SK-N-SH treated with all-trans-retinoic acid at 6 μM for 48 hours (cell line): ENCODE measurements around the gene MEIS1.

Experiments
- ATAC-seq: fragments of 200-7000 bp; cut with Tn5 transposase; 3 replicates; pipeline ENCODE4 v1.9.1; 2020; ENCODE audit warnings: mild to moderate bottlenecking, moderate library complexity
- ARNTL ChIP-seq: fragments of 450-650 bp; formaldehyde crosslinking; IDR thresholded peaks from 2 replicates; pipeline ENCODE4 v1.5.0; 2020; ENCODE audit warnings: low read depth, mild to moderate bottlenecking, moderate library complexity, borderline replicate concordance
- BACH2 ChIP-seq: fragments of 250-450 bp; sonication (Bioruptor Pico); IDR thresholded peaks from 2 replicates; pipeline ENCODE4 v1.9.0; 2021; ENCODE audit warnings: mild to moderate bottlenecking, borderline replicate concordance
- CREB5 ChIP-seq: fragments of 250-450 bp; sonication (Bioruptor Pico); IDR thresholded peaks from 2 replicates; pipeline ENCODE4 v1.5.1; 2020; ENCODE audit warnings: low read depth, mild to moderate bottlenecking, moderate library complexity
- CSDC2 ChIP-seq: fragments of 250-450 bp; sonication (Bioruptor Pico); IDR thresholded peaks from 2 replicates; pipeline ENCODE4 v1.5.0; 2020; ENCODE audit warnings: mild to moderate bottlenecking, moderate library complexity
- ESRRG ChIP-seq: fragments of 250-450 bp; sonication (Bioruptor Pico); IDR thresholded peaks from 2 replicates; pipeline ENCODE4 v1.6.1; 2021; ENCODE audit warnings: mild to moderate bottlenecking
- GLIS3 ChIP-seq: fragments of 250-450 bp; sonication (Bioruptor Pico); IDR thresholded peaks from 2 replicates; pipeline ENCODE4 v1.5.0; 2020; ENCODE audit warnings: mild to moderate bottlenecking, moderate library complexity
- OSR1 ChIP-seq: fragments of 250-450 bp; sonication (Bioruptor Pico); IDR thresholded peaks from 2 replicates; pipeline ENCODE4 v1.8.0; 2022; ENCODE audit warnings: moderate library complexity, mild to moderate bottlenecking, inconsistent platforms
- PATZ1 ChIP-seq: fragments of 250-450 bp; sonication (Bioruptor Pico); IDR thresholded peaks from 2 replicates; pipeline ENCODE4 v1.8.0; 2020; ENCODE audit warnings: mild to moderate bottlenecking, moderate library complexity, borderline replicate concordance
- POU6F1 ChIP-seq: fragments of 250-450 bp; sonication (Bioruptor Pico); IDR thresholded peaks from 2 replicates; pipeline ENCODE4 v1.8.0; 2021; ENCODE audit warnings: low read depth, mild to moderate bottlenecking, moderate library complexity, borderline replicate concordance
- PPARA ChIP-seq: fragments of 250-450 bp; sonication (Bioruptor Pico); IDR thresholded peaks from 2 replicates; pipeline ENCODE4 v1.5.0; 2020; ENCODE audit warnings: mild to moderate bottlenecking, borderline replicate concordance
- RARB ChIP-seq: fragments of 250-450 bp; sonication (Bioruptor Pico); IDR thresholded peaks from 2 replicates; pipeline ENCODE4 v1.8.0; 2021; ENCODE audit warnings: mild to moderate bottlenecking, moderate library complexity
- SNAI2 ChIP-seq: fragments of 250-450 bp; sonication (Bioruptor Pico); IDR thresholded peaks from 2 replicates; pipeline ENCODE4 v1.5.0; 2020; ENCODE audit warnings: mild to moderate bottlenecking, moderate library complexity
- TCF4 ChIP-seq: fragments of 250-450 bp; sonication (Bioruptor Pico); IDR thresholded peaks from 2 replicates; pipeline ENCODE4 v1.8.0; 2021; ENCODE audit warnings: mild to moderate bottlenecking, moderate library complexity, borderline replicate concordance
- TOX ChIP-seq: fragments of 250-450 bp; sonication (Bioruptor Pico); IDR thresholded peaks from 2 replicates; pipeline ENCODE4 v1.8.0; 2021; ENCODE audit warnings: mild to moderate bottlenecking, moderate library complexity, borderline replicate concordance
- TSHZ2 ChIP-seq: fragments of 250-450 bp; sonication (Bioruptor Pico); IDR thresholded peaks from 2 replicates; pipeline ENCODE4 v1.5.0; 2020; ENCODE audit warnings: mild to moderate bottlenecking, moderate library complexity
- ZC3H10 ChIP-seq: fragments of 250-450 bp; sonication (Bioruptor Pico); IDR thresholded peaks from 2 replicates; pipeline ENCODE4 v1.5.1; 2021; ENCODE audit warnings: mild to moderate bottlenecking, moderate library complexity
- ZFP3 ChIP-seq: fragments of 250-450 bp; sonication (Bioruptor Pico); IDR thresholded peaks from 2 replicates; pipeline ENCODE4 v1.5.0; 2020; ENCODE audit warnings: mild to moderate bottlenecking, moderate library complexity
- ZNF565 ChIP-seq: fragments of 450-650 bp; formaldehyde crosslinking; conservative IDR thresholded peaks from 2 replicates; pipeline ENCODE4 v1.5.0; 2020; ENCODE audit warnings: low read depth, mild to moderate bottlenecking, moderate library complexity
- ZNF70 ChIP-seq: fragments of 450-650 bp; formaldehyde crosslinking; IDR thresholded peaks from 2 replicates; pipeline ENCODE4 v1.5.0; 2020; ENCODE audit warnings: mild to moderate bottlenecking, moderate library complexity
- ZNF8 ChIP-seq: fragments of 450-650 bp; formaldehyde crosslinking; IDR thresholded peaks from 2 replicates; pipeline ENCODE4 v1.5.0; 2020; ENCODE audit warnings: mild to moderate bottlenecking, moderate library complexity

MEIS1 gene

GRCh38 chr2:66421612-66422011 lies 13.3 kb upstream of the MEIS1 start:
- no peak for TF ChIP-seq TOX
- no peak for TF ChIP-seq OSR1 (CRISPR knock-in tag)
- no peak for TF ChIP-seq ZC3H10 (CRISPR knock-in tag)
- TF ChIP-seq ZNF565 (CRISPR knock-in tag), result no peak
- TF ChIP-seq BACH2, result no peak
- TF ChIP-seq TCF4, result no peak
- no peak for TF ChIP-seq PATZ1
- TF ChIP-seq CREB5 (CRISPR knock-in tag), result no peak
- no peak for TF ChIP-seq PPARA (CRISPR knock-in tag)
- no peak for TF ChIP-seq ZNF70 (CRISPR knock-in tag)
- TF ChIP-seq GLIS3 (CRISPR knock-in tag), result no peak
- no peak for TF ChIP-seq ZFP3 (CRISPR knock-in tag)
- no peak for TF ChIP-seq ZNF8
- no peak for TF ChIP-seq POU6F1
- no peak for TF ChIP-seq CSDC2 (CRISPR knock-in tag)
- TF ChIP-seq TSHZ2 (CRISPR knock-in tag), result no peak
- TF ChIP-seq RARB (CRISPR knock-in tag), result no peak
- no peak for ATAC-seq

- TF ChIP-seq ZFP3 (CRISPR knock-in tag), result no peak
- TF ChIP-seq ZNF8, result no peak
- no peak for TF ChIP-seq BACH2
- TF ChIP-seq SNAI2 (CRISPR knock-in tag), result no peak
- TF ChIP-seq ESRRG, result no peak
- TF ChIP-seq ARNTL (CRISPR knock-in tag), result no peak
- no peak for TF ChIP-seq CREB5 (CRISPR knock-in tag)
- no peak for ATAC-seq
Measured at GRCh38 chr2:66423391-66424124, 11.4 kb upstream of the MEIS1 start.

- ATAC-seq, result no peak
- TF ChIP-seq ESRRG (no peak), ZFP3 (CRISPR knock-in tag) (no peak), ZNF8 (no peak)
- TF ChIP-seq, all 23 proteins: peak for 0
Measured at GRCh38 chr2:66426244-66427111, 8.4 kb upstream of the MEIS1 start.
